Natural killer cell (primary cell): ENCODE measurements around the gene MVB12B. TPM values are rescaled to one million over a fixed set of nuclear protein-coding genes. Genes with fewer than 3 reads are reported as not detected.

ENCODE experiments used
- ATAC-seq, 3 donors: fragments of 150-1000 bp in 2 of 3; fragments of 200-7000 bp in 1 of 3; cut with Tn5 transposase; 1 replicate in 1 of 3; 2 replicates in 2 of 3; pipeline ENCODE4 v1.10.0; 2021; ENCODE audit warnings: mild to moderate bottlenecking in 2 of 3, moderate library complexity in 2 of 3
- DNase-seq, 2 donors: peaks; one replicate each; pipeline versions ENCODE4 v3.0.0 to v3.0.0-alpha.2; 2013 to 2021; ENCODE audit warnings: mixed read lengths in 1 of 2
- H3K27ac ChIP-seq: one replicate; pipeline ENCODE4 v1.5.1; 2013; ENCODE audit warnings: mild to moderate bottlenecking, low read length
- H3K27me3 ChIP-seq: one replicate; pipeline ENCODE4 v1.6.1; 2013; ENCODE audit warnings: low read length; ENCODE audit not compliant: control insufficient read depth, insufficient read depth
- H3K36me3 ChIP-seq: one replicate; pipeline ENCODE4 v1.6.1; 2013; ENCODE audit warnings: low read length; ENCODE audit not compliant: control insufficient read depth, insufficient read depth
- H3K4me1 ChIP-seq: one replicate; pipeline ENCODE4 v1.6.1; 2013; ENCODE audit warnings: low read length; ENCODE audit not compliant: control insufficient read depth, insufficient read depth
- H3K4me3 ChIP-seq: one replicate; pipeline ENCODE4 v1.5.1; 2013; ENCODE audit warnings: low read length
- H3K9me3 ChIP-seq: one replicate; pipeline ENCODE4 v1.6.1; 2013; ENCODE audit warnings: low read length; ENCODE audit not compliant: control insufficient read depth, insufficient read depth
- H3K27ac Mint-ChIP-seq, 2 donors: one replicate each; pipeline ENCODE4 v1.8.0; 2022; ENCODE audit warnings: mild to moderate bottlenecking in 2 of 2, mixed read lengths in 2 of 2, moderate library complexity in 1 of 2
- H3K27me3 Mint-ChIP-seq, 2 donors: one replicate each; pipeline ENCODE4 v1.8.0; 2022; ENCODE audit warnings: low read depth in 2 of 2, mixed read lengths in 2 of 2
- H3K36me3 Mint-ChIP-seq: one replicate; pipeline ENCODE4 v1.8.0; 2022; ENCODE audit warnings: mixed read lengths
- H3K4me1 Mint-ChIP-seq, 2 donors: one replicate each; pipeline ENCODE4 v1.8.0; 2022; ENCODE audit warnings: mixed read lengths in 2 of 2
- H3K4me3 Mint-ChIP-seq: one replicate; pipeline ENCODE4 v1.8.0; 2022; ENCODE audit warnings: mild to moderate bottlenecking, moderate library complexity, mixed read lengths
- H3K9me3 Mint-ChIP-seq, 2 donors: one replicate each; pipeline ENCODE4 v1.8.0; 2022; ENCODE audit warnings: mixed read lengths in 2 of 2
- CTCF ChIP-seq: fragments of 200-600 bp; IDR thresholded peaks from one replicate; pipeline ENCODE4 v1.8.0; 2022; ENCODE audit warnings: antibody characterized with exemption
- WGBS: methylation state at CpG from one replicate; pipeline ENCODE4 v1.1.7; 2013; ENCODE audit warnings: missing lambda C conversion rate; ENCODE audit not compliant: insufficient coverage; 5-methylcytosine and 5-hydroxymethylcytosine counted together
- intact Hi-C: fragments of 100-400 bp; cut with micrococcal nuclease; formaldehyde crosslinking; loops from one replicate; pipeline ENCODE4 v1.14.2; 2022
- total RNA-seq, 4 donors: library from RNA; stranded (reverse); fragments of 120-200 nt in 1 of 4; gene quantifications; one replicate each; pipeline versions ENCODE4 v1.2.3 to v1.2.4, GENCODE V29; 2013 to 2022

The MVB12B gene
- total RNA-seq, 3 donors from 2014 or later (not counting 1 experiment from before 2014, with no cell fraction given) = 2.0 to 13.0 (median 7.8) TPM

GRCh38 chr9:126371007-126371870 lies 44.6 kb downstream of the MVB12B start:
- Histone ChIP-seq H3K4me3 (no peak overlapping the region), H3K27me3 (no peaks in the 10 kb centered on the region), H3K27ac (no peak overlapping the region), H3K36me3 (no peaks in the 10 kb centered on the region), H3K9me3 (no peaks in the 10 kb centered on the region), H3K4me1 (no peaks in the 10 kb centered on the region)
- WGBS = 94% methylated on average over 17 of the region's 17 CpGs
- Mint-ChIP-seq H3K9me3 (no peaks in the 10 kb centered on the region), H3K4me1 (peaks cover 5 to 9% of the 10 kb centered on the region in 2 donors), H3K27ac (no peak overlapping the region), H3K4me3 (no peak overlapping the region), H3K27me3 (peaks cover 0 to 8% of the 10 kb centered on the region in 2 donors), H3K36me3 (no peaks in the 10 kb centered on the region)
- intact Hi-C loops = no loop called here
- TF ChIP-seq CTCF = no peak
- no peak for DNase-seq
- no peak for ATAC-seq

DNA sequence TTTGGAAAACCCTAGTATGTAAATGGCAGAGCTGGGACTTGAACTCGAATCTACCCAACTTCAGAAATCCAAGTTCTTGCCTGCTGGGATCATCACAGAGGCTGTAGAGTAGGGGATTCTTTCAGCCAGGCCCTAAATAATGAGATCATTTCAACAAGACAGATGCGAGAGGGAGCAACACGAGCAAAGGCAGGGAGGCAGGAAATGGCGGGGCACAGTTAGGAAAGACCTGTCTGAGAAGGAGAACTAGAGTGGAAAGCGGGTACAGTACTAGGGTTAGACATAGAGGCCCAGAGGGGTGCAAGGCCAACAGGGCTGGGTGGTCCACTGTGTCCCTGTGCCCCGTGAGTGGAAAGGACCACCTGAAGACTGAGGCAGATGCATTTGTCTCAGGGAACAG lies 46.1 kb downstream of the MVB12B start:
- Mint-ChIP-seq H3K36me3 (no peaks in the 10 kb centered on the region), H3K9me3 (no peaks in the 10 kb centered on the region), H3K27ac (no peak overlapping the region), H3K27me3 (peaks cover 0 to 10% of the 10 kb centered on the region in 2 donors), H3K4me3 (no peak overlapping the region), H3K4me1 (peaks cover 5 to 9% of the 10 kb centered on the region in 2 donors)
- peak in 1 of 3 donors; percentile 43 for ATAC-seq
- H3K27ac ChIP-seq = no peak overlapping the region
- no peaks in the 10 kb centered on the region for H3K27me3 ChIP-seq
- DNase-seq = no peak
- TF ChIP-seq CTCF = no peak
- H3K9me3 ChIP-seq = no peaks in the 10 kb centered on the region
- H3K36me3 ChIP-seq = no peaks in the 10 kb centered on the region
- WGBS = 77% methylated on average over 6 of the region's 6 CpGs
- intact Hi-C loops = no loop called here
- H3K4me1 ChIP-seq = no peaks in the 10 kb centered on the region
- H3K4me3 ChIP-seq = no peak overlapping the region

DNA sequence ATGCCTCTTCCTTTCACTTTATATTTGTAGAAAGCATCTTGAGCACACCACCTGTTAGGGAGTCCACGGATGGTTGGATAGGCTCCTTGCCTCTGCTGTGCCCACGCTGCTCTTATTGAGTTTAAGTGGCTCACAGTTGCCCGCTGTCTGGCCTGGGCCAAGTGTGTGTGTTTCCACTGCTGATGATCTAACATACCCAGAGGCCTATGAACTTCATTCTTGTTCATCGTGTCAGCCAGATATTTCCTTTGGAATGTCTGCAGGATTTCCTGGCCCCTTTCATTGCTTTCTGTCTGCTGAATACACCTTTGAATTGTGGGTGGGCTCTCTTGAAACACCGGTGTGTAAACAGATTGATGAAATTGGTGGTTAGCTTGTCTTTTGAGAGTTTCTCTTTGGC lies 46.6 kb downstream of the MVB12B start:
- no peak for ATAC-seq
- Mint-ChIP-seq H3K4me1 (peaks cover 5 to 9% of the 10 kb centered on the region in 2 donors), H3K4me3 (no peak overlapping the region), H3K9me3 (no peaks in the 10 kb centered on the region), H3K27ac (no peak overlapping the region), H3K27me3 (peaks cover 0 to 10% of the 10 kb centered on the region in 2 donors), H3K36me3 (no peaks in the 10 kb centered on the region)
- Histone ChIP-seq H3K4me3 (no peak overlapping the region), H3K4me1 (no peaks in the 10 kb centered on the region), H3K27ac (no peak overlapping the region), H3K9me3 (no peaks in the 10 kb centered on the region), H3K27me3 (no peaks in the 10 kb centered on the region), H3K36me3 (no peaks in the 10 kb centered on the region)
- no peak for DNase-seq
- WGBS = 81% methylated on average over 5 of the region's 5 CpGs
- intact Hi-C loops = no loop called here
- no peak for TF ChIP-seq CTCF
